ENCODE results near the gene CORO2B.

GRCh38 chr15:68550498-68551295 is 28.1 kb upstream of the CORO2B start:
- peak; percentile 75 for TF ChIP-seq CTCF (IDR thresholded peaks at IDR 0.05; ENCODE audit: insufficient read depth, low read length)
- TF ChIP-seq POLR2AphosphoS5 (IDR thresholded peaks at IDR 0.05; ENCODE audit: low read depth): no peak
- no peak for TF ChIP-seq REST (IDR thresholded peaks at IDR 0.05; ENCODE audit: insufficient replicate concordance, low read depth)
- TF ChIP-seq SPI1 (IDR thresholded peaks at IDR 0.05; ENCODE audit: borderline replicate concordance, low read depth): no peak
- no peak for TF ChIP-seq GABPA (IDR thresholded peaks at IDR 0.05; ENCODE audit: low read depth)
